Fibroblast of lung (primary cell): ENCODE results near the gene LRRTM3.

Experiments used
- EZH2 ChIP-seq: IDR thresholded peaks from 2 replicates; pipeline ENCODE4 v1.5.1; 2012; ENCODE audit warnings: low read length, control low read depth, mild to moderate bottlenecking; ENCODE audit errors: missing control alignments
- TF ChIP-seq, protein P1 (sequence below), 2 donors: IDR thresholded peaks in 1 of 2; conservative IDR thresholded peaks in 1 of 2; 1 replicate in 1 of 2; 2 replicates in 1 of 2; pipeline ENCODE4 v1.5.1; 2011 to 2012; ENCODE audit warnings: low read length in 2 of 2, control low read depth in 1 of 2, inconsistent platforms in 1 of 2, low read depth in 1 of 2, mild to moderate bottlenecking in 1 of 2

DNA sequence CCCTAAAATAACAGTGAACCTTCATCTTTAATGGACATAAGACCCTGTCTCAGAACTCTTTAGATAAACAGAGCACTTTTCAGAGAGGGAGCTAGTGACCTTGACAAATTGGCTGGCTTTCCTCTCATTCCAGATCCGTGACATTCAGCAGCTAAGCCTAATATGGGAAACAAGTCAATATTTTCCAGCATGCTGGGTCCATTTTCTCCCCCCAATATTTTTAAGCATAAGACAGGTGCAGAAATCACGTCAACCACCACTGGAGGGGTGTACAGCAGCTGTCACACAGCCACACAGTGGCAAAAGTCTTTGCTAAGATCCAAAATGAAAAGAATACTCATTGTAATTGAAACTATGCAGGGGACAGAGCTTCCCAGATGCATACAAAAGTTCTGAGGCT lies 26.1 kb downstream of the LRRTM3 start:
- TF ChIP-seq, protein P1, sequence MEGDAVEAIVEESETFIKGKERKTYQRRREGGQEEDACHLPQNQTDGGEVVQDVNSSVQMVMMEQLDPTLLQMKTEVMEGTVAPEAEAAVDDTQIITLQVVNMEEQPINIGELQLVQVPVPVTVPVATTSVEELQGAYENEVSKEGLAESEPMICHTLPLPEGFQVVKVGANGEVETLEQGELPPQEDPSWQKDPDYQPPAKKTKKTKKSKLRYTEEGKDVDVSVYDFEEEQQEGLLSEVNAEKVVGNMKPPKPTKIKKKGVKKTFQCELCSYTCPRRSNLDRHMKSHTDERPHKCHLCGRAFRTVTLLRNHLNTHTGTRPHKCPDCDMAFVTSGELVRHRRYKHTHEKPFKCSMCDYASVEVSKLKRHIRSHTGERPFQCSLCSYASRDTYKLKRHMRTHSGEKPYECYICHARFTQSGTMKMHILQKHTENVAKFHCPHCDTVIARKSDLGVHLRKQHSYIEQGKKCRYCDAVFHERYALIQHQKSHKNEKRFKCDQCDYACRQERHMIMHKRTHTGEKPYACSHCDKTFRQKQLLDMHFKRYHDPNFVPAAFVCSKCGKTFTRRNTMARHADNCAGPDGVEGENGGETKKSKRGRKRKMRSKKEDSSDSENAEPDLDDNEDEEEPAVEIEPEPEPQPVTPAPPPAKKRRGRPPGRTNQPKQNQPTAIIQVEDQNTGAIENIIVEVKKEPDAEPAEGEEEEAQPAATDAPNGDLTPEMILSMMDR (conservative IDR thresholded peaks at IDR 0.05 in 1 of 2, IDR thresholded peaks at IDR 0.05 in 1 of 2; ENCODE audit: low read depth in 1 of 2, low read length in 2 of 2) = no peak
- TF ChIP-seq EZH2 = no peak
